ENCODE results near the gene P2RY2.
"Not testable (repeated sequence)": the region's sequence is repeated elsewhere in the genome, so short reads cannot be mapped to it uniquely, and the experiment has no call there.

Gene P2RY2

GRCh38 chr11:73229321-73229895, 11.3 kb downstream of the P2RY2 start:
- no peak for DNase-seq

GRCh38 chr11:73229896-73230875, 12.1 kb downstream of the P2RY2 start:
- no peak for DNase-seq

- no peak for DNase-seq
These were observed 12.8 kb downstream of the P2RY2 start for GRCh38 chr11:73230931-73231330.

GRCh38 chr11:73232487-73232886, 14.4 kb downstream of the P2RY2 start:
- not testable (repeated sequence) for DNase-seq

- no peak for DNase-seq
These were observed 15.1 kb downstream of the P2RY2 start for GRCh38 chr11:73233211-73233610.

GRCh38 chr11:73233692-73234470, 15.8 kb downstream of the P2RY2 start:
- DNase-seq: no peak

- no peak for DNase-seq
These were observed 16.5 kb downstream of the P2RY2 start for GRCh38 chr11:73234471-73235181.

- no peak for DNase-seq
These were observed 17.2 kb downstream of the P2RY2 start for GRCh38 chr11:73235236-73235786.

- no peak for DNase-seq
These were observed 18.2 kb downstream of the P2RY2 start for GRCh38 chr11:73236205-73236765.

- DNase-seq: no peak
These were observed 18.8 kb downstream of the P2RY2 start for GRCh38 chr11:73236854-73237253.

- DNase-seq: no peak
These were observed 19.6 kb downstream of the P2RY2 start for GRCh38 chr11:73237471-73238290.

- DNase-seq: no peak
These were observed 21.0 kb downstream of the P2RY2 start for GRCh38 chr11:73239111-73239521.

GRCh38 chr11:73239571-73240189, 21.6 kb downstream of the P2RY2 start:
- DNase-seq: no peak

- no peak for DNase-seq
These were observed 22.2 kb downstream of the P2RY2 start for GRCh38 chr11:73240190-73240781.

- DNase-seq: no peak
These were observed 23.2 kb downstream of the P2RY2 start for GRCh38 chr11:73241300-73241699.

GRCh38 chr11:73242251-73243092, 24.4 kb downstream of the P2RY2 start:
- peak in 4 of 6 experiments; percentile 35 to 61 (median 54) for DNase-seq

- DNase-seq: no peak
These were observed 25.0 kb downstream of the P2RY2 start for GRCh38 chr11:73243093-73243485.

- DNase-seq: no peak
These were observed 26.6 kb downstream of the P2RY2 start for GRCh38 chr11:73244589-73245240.

GRCh38 chr11:73245461-73245860, 27.4 kb downstream of the P2RY2 start:
- no peak for DNase-seq

All from stimulated activated naive CD4-positive, alpha-beta T cell (primary cell).